NCI-H446 (cell line): ENCODE data around the gene INSC.
A peak's percentile ranks its signal among the peaks of the same experiment; 100 is the strongest.

Source experiments
- DNase-seq, 2 experiments: peaks; one replicate each; lab custom pipeline; 2025; lab: John Stamatoyannopoulos, UW

The INSC gene

DNA sequence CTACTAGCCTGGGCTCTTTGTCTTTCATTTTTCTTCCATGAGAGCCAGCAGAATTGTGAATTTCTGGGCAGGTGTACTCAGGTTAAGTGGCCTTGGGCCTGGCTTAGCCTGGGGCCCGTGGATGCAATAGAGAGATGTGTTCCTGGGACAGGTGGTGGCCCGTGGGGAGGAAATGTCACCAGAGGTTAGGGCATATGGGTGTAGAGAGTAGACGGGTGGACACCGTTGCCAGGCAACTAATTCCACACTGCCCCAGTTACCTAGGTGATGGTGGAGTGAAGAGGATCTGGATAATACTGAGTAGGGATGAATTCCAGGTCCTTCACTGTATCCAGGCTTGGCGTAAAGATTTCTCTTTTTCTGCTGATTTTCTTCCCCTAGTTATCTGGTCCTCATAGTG is 175.0 kb downstream of the INSC start:
- peak in 1 of 2 experiments; percentile 31 for DNase-seq

DNA sequence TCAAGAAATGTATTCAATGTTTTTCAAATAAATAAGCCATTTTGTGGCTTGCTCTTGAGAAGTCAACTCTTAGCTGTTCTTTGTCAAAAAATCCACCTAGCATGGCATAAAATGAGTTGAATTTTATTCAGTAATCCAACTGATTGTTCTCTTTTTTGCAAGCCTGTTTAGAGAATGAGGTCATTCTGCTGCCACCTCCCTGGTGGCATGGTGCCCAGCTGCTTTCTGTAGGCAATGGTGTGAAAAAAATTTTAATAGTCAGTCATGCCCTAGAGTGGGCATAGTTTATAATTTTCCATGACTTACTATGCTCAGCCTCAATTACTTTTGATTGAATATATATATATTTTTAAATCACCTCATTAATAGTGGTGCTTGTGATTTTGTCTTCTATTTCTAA is 177.2 kb downstream of the INSC start:
- DNase-seq = peak in 1 of 2 experiments; percentile 26

DNA sequence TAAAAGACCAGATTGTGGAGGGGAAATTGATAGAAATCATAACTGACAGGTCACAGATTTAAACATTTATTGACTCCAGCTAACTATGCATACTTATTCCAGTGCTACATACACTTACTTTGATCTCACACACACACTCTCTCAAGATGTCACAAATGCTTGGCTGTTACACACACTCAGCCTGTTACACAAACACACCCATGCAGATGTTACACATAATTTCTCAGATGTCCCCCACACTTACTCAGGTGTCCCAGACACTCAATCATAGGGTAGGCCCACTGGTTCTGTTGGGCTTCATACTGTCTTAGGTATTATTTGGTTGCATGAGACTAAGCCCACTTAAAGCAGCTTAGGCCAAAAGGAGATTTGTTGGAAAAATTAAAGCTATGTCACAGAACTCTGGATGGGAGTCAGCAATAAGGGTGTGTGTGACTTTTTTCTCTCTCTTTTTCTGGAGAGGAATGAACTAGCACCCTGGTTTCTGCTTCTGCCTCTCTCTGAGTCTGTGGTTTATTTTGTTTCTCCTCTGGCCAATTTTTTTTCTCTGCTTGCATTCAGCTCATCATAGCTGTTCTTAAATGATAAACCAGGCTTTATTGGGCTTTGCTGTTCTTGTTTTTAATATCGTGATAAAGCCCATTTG is 179.4 kb downstream of the INSC start:
- DNase-seq = no peak

DNA sequence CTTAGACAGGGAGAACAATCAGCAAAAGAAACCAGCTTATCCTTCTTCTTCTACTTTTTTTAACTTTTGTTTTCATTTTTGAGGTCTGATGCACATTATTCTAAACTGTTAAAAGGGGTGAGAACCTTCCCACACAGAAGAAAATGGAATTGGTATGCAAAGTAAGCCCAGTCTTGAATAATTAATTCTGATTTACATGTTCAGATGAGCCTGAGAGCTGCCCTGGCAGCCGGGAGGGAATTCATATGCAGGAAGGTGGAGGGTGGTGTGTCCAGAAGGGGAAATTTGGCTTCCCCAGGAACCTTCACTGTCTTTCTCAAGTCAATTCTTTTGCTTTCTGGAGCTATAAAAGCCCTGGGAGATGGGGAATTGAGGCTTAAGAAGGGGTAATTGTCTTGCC is 181.0 kb downstream of the INSC start:
- no peak for DNase-seq
